GM21447 (cell line): Measurements from ENCODE around the gene PAX1.

Source experiments
- ATAC-seq: cut with Tn5 transposase; IDR thresholded peaks from one replicate; pipeline ENCODE4 v1.9.1; 2021; ENCODE audit not compliant: unreplicated experiment

PAX1 gene

DNA sequence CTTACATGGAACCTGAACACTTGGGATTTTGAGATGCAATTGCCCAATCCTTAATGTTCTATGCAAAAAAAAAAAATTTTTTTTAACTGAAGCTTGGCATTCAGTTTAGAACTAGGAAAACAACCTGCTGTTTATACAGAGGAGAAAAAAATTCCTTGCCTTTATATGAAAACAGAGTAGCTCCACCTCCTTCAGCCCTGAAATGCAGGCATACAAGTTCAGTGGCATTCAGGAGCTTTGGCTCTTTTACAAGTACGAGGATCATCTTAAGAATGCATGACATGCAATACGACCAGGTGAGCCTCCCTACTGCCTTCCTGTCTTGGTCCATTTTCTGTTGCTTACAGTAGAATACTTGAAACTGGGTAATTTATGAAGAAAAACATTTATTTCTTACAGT lies 20.4 kb downstream of the PAX1 start:
- no peak for ATAC-seq

DNA sequence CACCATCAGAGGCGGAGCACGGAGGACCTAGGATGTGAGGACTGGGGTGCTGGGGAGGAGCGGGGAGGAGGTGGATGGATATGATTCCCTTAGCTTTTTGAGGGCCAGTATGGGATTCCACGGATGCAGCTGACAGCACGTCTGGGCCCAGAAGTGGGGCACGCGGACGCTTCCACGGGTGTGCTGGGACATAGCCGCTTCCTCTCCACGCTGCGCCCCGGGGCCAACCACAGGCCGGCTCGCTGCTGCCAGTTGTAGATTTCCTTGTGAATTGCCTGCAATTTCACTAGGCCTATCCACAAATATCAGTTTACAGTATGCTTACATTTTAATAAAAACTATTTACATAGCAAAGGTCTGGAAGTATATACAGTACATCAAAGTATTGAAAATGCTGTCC lies 23.9 kb downstream of the PAX1 start:
- no peak for ATAC-seq

DNA sequence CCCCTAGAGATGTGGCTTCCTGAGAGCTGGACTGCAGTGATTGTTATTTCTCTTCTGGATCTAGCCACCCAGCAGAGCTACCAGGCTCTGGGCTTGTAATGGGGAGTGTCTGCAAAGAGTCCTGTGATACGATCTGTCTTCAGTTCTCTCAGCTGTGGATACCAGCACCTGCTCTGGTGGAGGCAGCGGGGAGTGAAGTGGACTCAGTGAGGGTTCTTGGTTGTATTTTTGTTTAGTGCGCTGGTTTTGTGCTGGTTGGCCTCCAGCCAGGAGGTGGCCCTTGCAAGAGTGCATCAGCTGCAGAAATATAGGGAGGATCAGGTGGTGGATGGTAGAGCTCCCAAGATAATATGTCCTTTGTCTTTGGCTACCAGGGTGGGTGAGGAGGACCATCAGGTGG lies 33.7 kb downstream of the PAX1 start:
- no peak for ATAC-seq

DNA sequence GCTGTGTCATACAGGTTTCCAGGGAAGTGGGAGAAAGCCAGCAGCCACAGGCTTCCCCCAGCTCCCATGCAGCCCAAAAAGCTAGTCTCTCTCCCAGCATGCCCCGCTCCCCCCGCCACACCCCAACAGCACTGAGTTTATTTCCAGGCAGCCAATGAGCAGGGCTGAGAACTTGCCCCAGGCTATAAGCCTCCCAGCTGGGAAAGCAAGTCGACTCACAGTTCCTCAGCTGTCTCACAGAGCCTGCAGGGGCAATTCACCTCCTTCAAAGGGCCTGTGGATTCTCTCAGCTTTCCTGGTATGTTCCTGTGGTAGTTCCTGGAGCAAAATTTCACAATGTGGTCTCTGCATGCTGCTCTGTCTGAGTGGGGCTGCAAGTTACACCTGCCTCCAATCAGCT lies 34.2 kb downstream of the PAX1 start:
- no peak for ATAC-seq

DNA sequence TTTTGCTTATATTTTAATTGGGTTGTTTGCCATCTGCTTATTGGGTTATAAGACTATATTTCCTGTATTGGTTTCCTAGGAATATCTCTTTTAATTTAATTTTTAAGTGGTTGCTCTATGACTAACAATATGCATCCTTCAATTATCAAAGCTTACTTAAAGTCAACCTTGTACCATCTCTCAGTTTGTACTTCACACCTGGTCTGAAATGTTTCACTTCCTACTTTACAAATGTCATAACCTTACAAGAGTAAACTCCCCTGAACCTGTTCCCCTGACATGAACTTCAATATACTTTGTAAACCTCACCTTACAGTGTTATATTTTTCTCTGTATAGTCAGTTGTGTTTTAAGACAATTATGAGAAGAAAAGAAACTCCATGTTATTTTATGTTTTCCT lies 35.8 kb downstream of the PAX1 start:
- ATAC-seq = no peak

DNA sequence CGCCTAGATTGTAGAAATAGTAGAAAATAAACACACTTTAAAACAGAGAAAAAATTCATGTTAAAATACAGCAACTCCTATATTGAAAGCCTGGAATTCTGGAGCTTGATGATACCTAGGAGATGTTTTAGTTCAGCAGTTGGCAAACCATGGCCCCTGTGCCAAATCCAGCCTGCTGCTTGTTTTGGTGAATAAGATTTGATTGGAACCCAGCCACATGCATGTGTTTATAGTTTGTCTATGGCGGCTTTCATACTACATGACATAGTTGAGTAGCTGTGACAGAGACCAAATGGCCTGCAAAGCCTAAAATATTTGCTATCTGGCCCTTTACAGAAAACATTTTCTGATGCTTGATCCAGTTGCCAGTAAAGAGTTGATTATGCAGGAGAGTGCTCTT lies 57.2 kb downstream of the PAX1 start:
- no peak for ATAC-seq

DNA sequence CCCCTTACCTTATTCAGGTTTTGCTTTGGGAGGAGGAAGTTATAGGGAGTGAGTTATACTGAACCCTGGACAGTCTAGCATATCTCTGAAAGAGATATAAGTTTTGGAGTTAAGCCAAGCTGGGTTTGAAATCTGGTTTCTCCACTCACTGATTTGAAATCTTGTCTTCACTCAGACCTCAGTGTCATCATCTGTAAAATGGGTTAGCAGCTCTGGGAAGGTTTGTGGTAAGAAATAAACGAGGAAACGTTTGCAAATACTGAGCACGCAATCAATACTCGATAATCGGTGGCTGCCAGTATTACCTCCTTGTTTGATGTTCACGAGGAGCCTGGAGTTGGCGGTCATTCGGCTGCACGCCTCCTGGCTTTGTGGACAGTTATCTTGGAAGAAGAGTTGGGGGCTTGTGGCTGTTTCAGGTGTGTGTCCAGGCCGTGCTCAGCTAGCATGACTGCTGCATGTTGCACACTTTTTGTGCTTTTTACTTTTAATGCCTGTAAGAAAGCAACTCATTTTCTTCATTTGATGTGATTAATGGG lies 61.8 kb downstream of the PAX1 start:
- ATAC-seq = no peak

DNA sequence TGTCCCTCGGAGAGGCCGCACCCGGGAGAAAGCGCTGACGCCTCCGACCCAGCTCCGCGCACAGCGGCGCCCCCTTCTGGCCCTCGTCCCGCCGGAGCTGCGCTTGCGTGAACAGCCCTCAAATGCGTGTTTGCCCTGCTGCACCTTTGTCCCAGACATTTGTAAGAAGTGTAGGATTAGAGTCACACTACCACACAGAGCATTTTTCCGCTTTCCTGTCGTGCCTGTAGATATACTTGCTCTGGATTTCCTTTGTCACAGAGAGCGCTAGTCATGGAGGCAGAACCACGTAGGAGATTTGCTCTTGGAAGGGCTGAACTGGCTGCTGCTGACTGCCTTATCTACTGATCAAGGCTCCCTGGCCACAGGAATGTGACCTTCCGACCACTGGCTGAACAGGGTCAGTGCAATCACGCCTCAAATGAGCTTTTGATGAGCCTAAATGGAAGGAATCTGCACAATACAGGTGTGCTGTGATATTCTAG lies 62.3 kb downstream of the PAX1 start:
- ATAC-seq = no peak
